HepG2 (cell line): Measurements from ENCODE around the gene PACS2. TPM values are rescaled to one million over a fixed set of nuclear protein-coding genes. Genes with fewer than 3 reads are reported as not detected.

ENCODE experiments used
- ATAC-seq: fragments of 200-7000 bp; cut with Tn5 transposase; 3 replicates; pipeline ENCODE4 v1.9.1; 2020; ENCODE audit warnings: mild to moderate bottlenecking, moderate library complexity
- BruUV-seq: library from RNA; stranded (reverse); fragments of 400-500 nt; replicated peaks from 2 replicates; lab custom pipeline; 2021; lab: Mats Ljungman, UMichigan
- CTCF ChIA-PET: fragments of 300-600 bp; formaldehyde crosslinking; extraction: SDS; loops from one replicate; lab custom pipeline; 2021; ENCODE audit warnings: low total read pairs, inconsistent platforms, low intra/inter-chr PET ratio; lab: Yijun Ruan, JAX
- POLR2A ChIA-PET: fragments of 350-600 bp; sonication (Branson Sonifier 250); formaldehyde crosslinking; loops from one replicate; lab custom pipeline; 2020; ENCODE audit warnings: antibody characterized with exemption, inconsistent platforms; lab: Yijun Ruan, JAX
- DNase-seq: peaks from one replicate; pipeline ENCODE4 v3.0.0-alpha.2; 2015; ENCODE audit warnings: low spot score
- FAIRE-seq: peaks from 3 replicates; lab custom pipeline; 2011; peaks lifted over from hg19 to GRCh38; lab: Jason Lieb, UNC
- H2AFZ ChIP-seq: one replicate; pipeline ENCODE4 v1.6.1; 2011; ENCODE audit warnings: low read length, inconsistent platforms
- H3K27ac ChIP-seq: fragments of 300-600 bp; 3 replicates; pipeline ENCODE4 v1.8.0; 2011; ENCODE audit warnings: mixed run types, mild to moderate bottlenecking, mixed read lengths, low read length, inconsistent platforms; ENCODE audit not compliant: insufficient read depth; ENCODE audit errors: extremely low read length
- H3K27me3 ChIP-seq, 2 experiments: fragments of 200-600 bp in 1 of 2; 2 replicates in 1 of 2; 3 replicates in 1 of 2; pipeline versions ENCODE4 v1.6.0 to v1.8.0; 2011; ENCODE audit warnings: low read length in 2 of 2, mild to moderate bottlenecking in 2 of 2, moderate library complexity in 2 of 2, inconsistent platforms in 1 of 2; ENCODE audit not compliant: insufficient read depth in 2 of 2, control insufficient read depth in 1 of 2
- H3K36me3 ChIP-seq, 2 experiments: fragments of 200-600 bp in 1 of 2; replicated peaks in 1 of 2; 2 replicates in 1 of 2; 3 replicates in 1 of 2; pipeline versions ENCODE4 v1.5.1 to v1.8.0; 2011; ENCODE audit warnings: low read length in 2 of 2, inconsistent platforms in 1 of 2; ENCODE audit not compliant: insufficient read depth in 2 of 2, control insufficient read depth in 1 of 2
- H3K4me1 ChIP-seq: 2 replicates; pipeline ENCODE4 v1.5.1; 2012; ENCODE audit warnings: low read length, inconsistent platforms; ENCODE audit not compliant: insufficient read depth
- H3K4me2 ChIP-seq: 2 replicates; pipeline ENCODE4 v1.6.0; 2011; ENCODE audit warnings: low read depth, low read length, inconsistent platforms
- H3K4me3 ChIP-seq, 3 experiments: fragments of 200-600 bp in 1 of 3; sonication (generic), shearing (Covaris generic) in 1 of 3; replicated peaks in 1 of 3; 2 replicates each; pipeline ENCODE4 v1.5.1; 2011 to 2016; ENCODE audit warnings: low read length in 3 of 3, inconsistent platforms in 2 of 3, low read depth in 2 of 3, mild to moderate bottlenecking in 2 of 3, control low read depth in 1 of 3, mixed read lengths in 1 of 3; ENCODE audit not compliant: insufficient read depth in 1 of 3
- H3K79me2 ChIP-seq: one replicate; pipeline ENCODE4 v1.6.1; 2011; ENCODE audit warnings: low read length, inconsistent platforms; ENCODE audit not compliant: insufficient read depth
- H3K9ac ChIP-seq: 2 replicates; pipeline ENCODE4 v1.6.0; 2011; ENCODE audit warnings: mild to moderate bottlenecking, low read depth, low read length, inconsistent platforms; ENCODE audit not compliant: insufficient read depth
- H3K9me3 ChIP-seq: 2 replicates; pipeline ENCODE4 v1.5.1; 2012; ENCODE audit warnings: mild to moderate bottlenecking, low read length
- H4K20me1 ChIP-seq: 2 replicates; pipeline ENCODE4 v1.6.0; 2011; ENCODE audit warnings: inconsistent platforms, mild to moderate bottlenecking, low read length, moderate library complexity; ENCODE audit not compliant: insufficient read depth
- CERS6 ChIP-seq: sonication (generic); formaldehyde crosslinking; IDR thresholded peaks from 2 replicates; pipeline ENCODE4 v1.5.0; 2020; ENCODE audit warnings: missing genetic modification reagents
- FOSL1 ChIP-seq: sonication (generic); formaldehyde crosslinking; IDR thresholded peaks from 2 replicates; pipeline ENCODE4 v1.9.0; 2021; ENCODE audit warnings: missing genetic modification reagents, borderline replicate concordance
- KDM3A ChIP-seq: IDR thresholded peaks from 2 replicates; pipeline ENCODE4 v1.6.1; 2018; ENCODE audit warnings: low read depth, missing compliant biosample characterization
- ZNF274 ChIP-seq: sonication (generic); formaldehyde crosslinking; IDR thresholded peaks from 2 replicates; pipeline ENCODE4 v1.5.1; 2020; ENCODE audit warnings: mild to moderate bottlenecking, missing genetic modification reagents
- whole genome bisulfite sequencing: methylation state at CpG from one replicate; pipeline ENCODE4 v1.1.6; 2017; ENCODE audit warnings: low lambda C conversion rate; 5-methylcytosine and 5-hydroxymethylcytosine counted together
- in situ Hi-C: cut with HindIII; loops from 2 replicates; pipeline ENCODE4 v1.10.0; 2017; ENCODE audit warnings: low pct_unique_long_range_greater_than_20kb; ENCODE audit not compliant: extremely low pct_ligation_motif_present
- intact Hi-C: fragments of 100-400 bp; cut with micrococcal nuclease; formaldehyde crosslinking; loops from one replicate; pipeline ENCODE4 v1.10.0; 2022; ENCODE audit not compliant: unreplicated experiment
- polyA plus RNA-seq, 8 experiments: library from polyadenylated mRNA; depleted of rRNA in 3 of 8; stranded (reverse) in 7 of 8; unstranded in 1 of 8; fragments of >200 nt; fragmentation: Illumina TruSeq in 4 of 8; extraction: Trizol in 4 of 8; gene quantifications; 2 replicates each; pipeline versions ENCODE4 v1.2.1 to v1.2.3, GENCODE V29; 2011 to 2016; ENCODE audit warnings: low read depth in 4 of 8, missing spikeins in 1 of 8, mixed read lengths in 1 of 8; ENCODE audit not compliant: insufficient read depth in 1 of 8
- total RNA-seq, 5 experiments: library from RNA; depleted of rRNA; stranded (reverse); fragments of >200 nt; fragmentation: Illumina TruSeq; extraction: Trizol; gene quantifications; 2 replicates each; pipeline ENCODE4 v1.2.3, GENCODE V29; 2016; ENCODE audit warnings: low read depth in 1 of 5
- TF ChIP-seq, protein P1 (sequence below): sonication (generic); formaldehyde crosslinking; IDR thresholded peaks from 2 replicates; pipeline ENCODE4 v1.8.0; 2022; ENCODE audit warnings: mild to moderate bottlenecking, missing genetic modification reagents, moderate library complexity
- TF ChIP-seq, protein P2 (sequence below): sonication (generic); formaldehyde crosslinking; IDR thresholded peaks from 2 replicates; pipeline ENCODE4 v1.4.0; 2020; ENCODE audit warnings: missing genetic modification reagents, mild to moderate bottlenecking, borderline replicate concordance

PACS2 gene
- total and polyA plus RNA-seq, 2 of the 13 experiments (the other 11 are each of a cell fraction or from before 2014, with no cell fraction given): 23.6 to 27.6 TPM

DNA sequence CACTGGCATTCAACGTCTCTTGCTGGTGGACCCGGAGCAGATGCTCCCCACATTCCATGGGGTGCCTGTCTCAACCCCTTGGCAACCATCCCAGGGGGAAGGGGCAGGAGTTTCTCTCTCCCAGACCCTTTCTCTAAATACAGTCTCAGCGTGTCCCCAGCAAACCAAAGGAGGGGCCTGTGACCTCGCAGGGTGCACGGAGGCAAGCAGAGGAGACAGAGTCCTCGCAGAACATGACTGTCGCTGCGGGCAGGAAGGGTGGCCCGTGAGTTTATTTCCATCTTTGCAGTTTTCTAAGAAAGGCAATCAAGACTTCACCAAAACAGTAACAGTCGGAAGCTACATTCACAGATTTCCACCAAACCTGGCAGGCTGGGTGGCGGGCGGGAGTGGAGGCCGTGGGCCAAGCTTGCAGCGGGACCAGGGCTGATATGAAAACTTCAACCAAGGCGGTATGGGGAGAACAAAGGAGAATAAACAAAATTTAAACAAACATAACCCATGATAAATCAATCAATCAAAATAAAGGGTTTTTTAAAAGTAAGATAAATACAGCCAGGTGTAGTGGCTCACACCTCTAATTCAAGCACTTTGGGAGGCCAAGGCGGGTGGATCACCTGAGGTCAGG lies 32.3 kb upstream of the PACS2 start:
- ChIA-PET POLR2A (no interaction called here), CTCF (no interaction called here)
- peaks cover 11% of the 10 kb centered on the region; the same call in 1 of the 2 replicates for H4K20me1 ChIP-seq
- no peak for FAIRE-seq
- H3K9ac ChIP-seq: no peak overlapping the region
- TF ChIP-seq ZNF274: no peak
- no peak for TF ChIP-seq CERS6 (CRISPR knock-in tag)
- no peak for TF ChIP-seq FOSL1 (CRISPR knock-in tag)
- TF ChIP-seq, protein P1, sequence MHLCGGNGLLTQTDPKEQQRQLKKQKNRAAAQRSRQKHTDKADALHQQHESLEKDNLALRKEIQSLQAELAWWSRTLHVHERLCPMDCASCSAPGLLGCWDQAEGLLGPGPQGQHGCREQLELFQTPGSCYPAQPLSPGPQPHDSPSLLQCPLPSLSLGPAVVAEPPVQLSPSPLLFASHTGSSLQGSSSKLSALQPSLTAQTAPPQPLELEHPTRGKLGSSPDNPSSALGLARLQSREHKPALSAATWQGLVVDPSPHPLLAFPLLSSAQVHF (CRISPR knock-in tag): no peak
- TF ChIP-seq, protein P2, sequence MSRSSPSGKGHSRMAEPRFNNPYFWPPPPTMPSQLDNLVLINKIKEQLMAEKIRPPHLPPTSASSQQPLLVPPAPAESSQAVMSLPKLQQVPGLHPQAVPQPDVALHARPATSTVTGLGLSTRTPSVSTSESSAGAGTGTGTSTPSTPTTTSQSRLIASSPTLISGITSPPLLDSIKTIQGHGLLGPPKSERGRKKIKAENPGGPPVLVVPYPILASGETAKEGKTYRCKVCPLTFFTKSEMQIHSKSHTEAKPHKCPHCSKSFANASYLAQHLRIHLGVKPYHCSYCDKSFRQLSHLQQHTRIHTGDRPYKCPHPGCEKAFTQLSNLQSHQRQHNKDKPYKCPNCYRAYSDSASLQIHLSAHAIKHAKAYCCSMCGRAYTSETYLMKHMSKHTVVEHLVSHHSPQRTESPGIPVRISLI (CRISPR knock-in tag): no peak
- no peak for TF ChIP-seq KDM3A
- TF ChIP-seq, all 625 proteins: peak for 0
- WGBS: 83% methylated on average over 16 of the region's 16 CpGs
- intact Hi-C loops: no loop called here
- H3K36me3 ChIP-seq: peaks cover 7 to 19% of the 10 kb centered on the region in 2 experiments; a peak in 3 of 5 replicates
- no peaks in the 10 kb centered on the region for H3K27me3 ChIP-seq
- H3K27ac ChIP-seq: no peak overlapping the region
- in situ Hi-C loops: loop anchor here (5.0 kb wide), 1 partner anchor 80 kb away; no protein-coding TSS in a partner anchor
- no TSS peak for BruUV-seq
- H3K4me1 ChIP-seq: peaks cover 6% of the 10 kb centered on the region; the same call in 1 of the 2 replicates
- no peak overlapping the region for H2AFZ ChIP-seq
- H3K4me2 ChIP-seq: no peak overlapping the region
- peaks cover 34% of the 10 kb centered on the region for H3K79me2 ChIP-seq
- no peak overlapping the region for H3K4me3 ChIP-seq
- H3K9me3 ChIP-seq: no peaks in the 10 kb centered on the region
- DNase-seq (no peak), ATAC-seq (peak; percentile 26; the same call in 1 of the 3 replicates)
